ENCODE results near the gene LCLAT1.

Gene LCLAT1

DNA sequence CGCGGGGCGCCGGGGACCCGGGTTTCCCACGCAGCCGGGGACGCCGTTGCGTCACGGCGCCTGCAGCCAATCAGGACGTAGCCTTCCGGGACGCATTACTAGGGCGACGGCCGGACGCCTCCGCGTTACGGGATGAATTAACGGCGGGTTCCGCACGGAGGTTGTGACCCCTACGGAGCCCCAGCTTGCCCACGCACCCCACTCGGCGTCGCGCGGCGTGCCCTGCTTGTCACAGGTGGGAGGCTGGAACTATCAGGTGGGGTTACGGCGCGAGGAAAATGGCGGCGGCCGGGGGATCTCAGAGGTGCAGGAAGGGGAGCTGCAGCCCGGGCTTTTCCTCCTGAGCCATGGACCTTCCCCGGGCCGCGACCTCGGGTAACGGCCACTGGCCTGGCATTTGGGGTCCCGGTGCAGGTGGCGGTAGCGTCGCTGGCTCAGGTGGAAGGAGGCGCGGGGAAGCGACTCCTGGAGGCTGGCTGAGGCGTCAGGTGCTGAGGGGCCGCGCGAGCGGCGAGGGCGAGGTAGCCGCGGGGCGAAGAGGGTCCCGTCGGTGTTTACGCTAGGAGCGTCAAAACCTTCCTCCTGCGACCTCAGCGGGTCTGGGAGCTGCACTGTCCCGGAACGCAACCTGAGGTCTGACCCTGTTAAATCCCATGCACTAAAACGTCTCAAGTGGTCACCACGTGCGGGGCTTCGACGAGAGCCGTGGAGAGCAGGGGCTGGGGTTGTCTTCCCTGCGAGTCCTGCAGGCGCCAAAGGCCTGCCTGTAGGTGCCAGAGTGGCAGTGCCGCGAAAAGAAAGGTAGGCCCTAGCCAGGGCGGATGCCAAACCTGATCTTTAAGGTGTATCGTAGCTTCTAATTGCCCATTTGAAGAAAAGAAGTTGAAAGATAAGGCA lies at the start of gene LCLAT1:
LCLAT1 (plus strand) TSS at position 98 of the 897 bp plus-strand sequence. CDS start 78,345 bp downstream, outside the sequence.
- DNase-seq, result peak; percentile 78

DNA sequence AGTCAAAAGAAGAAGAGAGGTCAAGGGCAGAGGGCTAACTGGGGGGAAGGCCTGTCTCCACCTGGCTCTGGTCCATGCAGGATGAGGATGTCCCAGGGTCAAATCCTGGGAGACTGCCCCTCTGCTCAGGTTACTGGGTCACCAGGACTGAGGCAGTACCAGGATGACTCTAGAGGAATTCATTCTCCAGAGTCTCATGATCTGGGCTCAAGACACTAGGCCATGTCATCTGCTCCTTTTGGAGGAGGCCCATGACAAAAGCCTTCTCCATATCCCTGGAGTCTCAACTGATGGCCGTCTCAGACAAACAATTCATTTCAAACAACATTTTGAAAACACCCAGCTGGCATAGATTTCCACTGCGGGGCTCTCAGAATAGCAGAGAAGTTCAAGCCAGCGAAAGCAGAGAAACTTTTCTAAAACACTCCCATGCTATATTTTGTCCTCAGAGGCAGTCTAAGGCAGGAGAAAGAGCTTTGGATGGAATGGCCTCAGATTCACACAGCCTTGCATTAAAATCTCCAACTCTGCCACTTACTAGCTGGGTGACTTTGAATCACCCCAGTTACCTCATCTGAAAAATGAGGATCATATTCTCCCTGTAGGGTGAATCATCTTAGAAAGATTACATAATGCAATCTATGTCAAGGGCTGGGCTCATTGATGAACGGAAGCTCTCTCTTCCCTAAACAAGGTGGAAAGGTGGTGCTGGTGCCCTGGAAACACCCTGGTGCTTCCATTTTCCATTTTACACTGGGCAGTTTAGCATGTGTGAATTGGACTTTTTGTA lies 48.8 kb upstream of the LCLAT1 start:
- no peak for DNase-seq

DNA sequence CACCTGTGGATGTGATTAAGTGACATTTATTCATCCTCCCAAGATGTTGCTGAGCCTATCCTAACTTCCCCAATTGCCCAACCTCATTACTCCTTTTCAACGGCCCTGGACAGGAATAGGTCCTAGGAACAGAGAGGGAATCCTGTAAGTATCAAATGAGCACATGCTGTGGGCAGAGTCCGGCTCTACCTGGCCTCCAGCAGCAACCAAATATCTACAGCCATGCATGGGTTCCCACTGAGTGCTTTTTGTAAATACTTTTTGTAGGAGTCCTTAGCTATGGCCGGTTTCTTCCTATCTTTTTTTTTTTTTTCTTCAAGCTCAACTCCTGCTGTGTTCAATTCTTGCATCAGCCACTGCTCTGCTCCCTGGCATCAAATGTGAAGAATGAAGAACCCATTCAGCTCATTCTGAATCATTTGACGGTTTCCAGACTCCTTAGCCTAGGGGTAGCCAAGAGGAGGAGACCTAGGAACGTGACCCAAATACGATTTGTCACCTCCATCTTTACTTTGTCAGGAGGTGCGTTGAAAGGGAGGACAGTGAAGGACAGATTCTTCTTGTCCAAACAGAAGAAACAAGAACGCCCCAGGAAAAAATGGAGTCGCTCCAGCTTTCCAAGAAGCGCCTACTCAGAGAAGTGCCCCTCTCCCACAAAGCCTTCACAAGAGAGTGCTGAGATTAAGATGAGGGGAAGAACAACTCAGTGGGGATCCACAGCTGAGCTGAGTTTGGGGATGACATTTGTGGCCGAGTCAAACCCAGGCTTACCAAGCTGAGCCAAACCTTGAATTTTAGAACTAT lies 46.7 kb upstream of the LCLAT1 start:
- no peak for DNase-seq

DNA sequence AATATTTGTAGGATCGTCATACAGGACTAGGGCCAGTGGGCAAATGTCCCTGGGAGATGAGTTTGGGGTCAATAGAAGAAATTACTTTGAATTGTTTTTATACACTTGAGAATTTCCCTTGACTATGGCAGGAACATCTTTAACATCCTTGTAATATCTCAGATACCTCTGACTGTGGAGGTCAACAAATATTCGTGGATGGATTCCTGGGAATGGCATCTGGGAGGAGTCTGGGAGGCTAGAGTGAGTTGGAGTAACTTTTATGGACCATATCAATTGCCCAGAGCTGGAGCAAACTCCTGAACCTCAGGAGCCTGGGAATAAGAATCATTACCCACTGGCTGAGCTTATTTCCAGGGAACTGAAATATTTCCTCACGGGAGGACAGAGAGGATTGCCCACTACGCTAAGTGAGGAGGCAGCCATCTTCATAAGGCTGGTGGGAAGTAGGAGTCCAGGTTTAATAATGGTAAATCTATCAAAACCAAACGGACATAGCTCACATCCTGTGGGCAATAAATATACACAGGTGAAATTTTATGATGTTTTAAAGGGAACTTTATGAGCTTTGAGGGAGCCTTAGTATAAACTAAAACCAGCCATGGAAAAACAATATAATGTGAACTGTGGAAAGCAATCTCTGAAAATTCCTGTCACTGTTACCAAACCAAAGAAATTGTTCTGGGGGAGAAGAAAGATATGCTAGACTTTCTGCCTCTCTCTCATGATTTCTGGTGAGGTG lies 44.4 kb upstream of the LCLAT1 start:
- DNase-seq, result no peak

DNA sequence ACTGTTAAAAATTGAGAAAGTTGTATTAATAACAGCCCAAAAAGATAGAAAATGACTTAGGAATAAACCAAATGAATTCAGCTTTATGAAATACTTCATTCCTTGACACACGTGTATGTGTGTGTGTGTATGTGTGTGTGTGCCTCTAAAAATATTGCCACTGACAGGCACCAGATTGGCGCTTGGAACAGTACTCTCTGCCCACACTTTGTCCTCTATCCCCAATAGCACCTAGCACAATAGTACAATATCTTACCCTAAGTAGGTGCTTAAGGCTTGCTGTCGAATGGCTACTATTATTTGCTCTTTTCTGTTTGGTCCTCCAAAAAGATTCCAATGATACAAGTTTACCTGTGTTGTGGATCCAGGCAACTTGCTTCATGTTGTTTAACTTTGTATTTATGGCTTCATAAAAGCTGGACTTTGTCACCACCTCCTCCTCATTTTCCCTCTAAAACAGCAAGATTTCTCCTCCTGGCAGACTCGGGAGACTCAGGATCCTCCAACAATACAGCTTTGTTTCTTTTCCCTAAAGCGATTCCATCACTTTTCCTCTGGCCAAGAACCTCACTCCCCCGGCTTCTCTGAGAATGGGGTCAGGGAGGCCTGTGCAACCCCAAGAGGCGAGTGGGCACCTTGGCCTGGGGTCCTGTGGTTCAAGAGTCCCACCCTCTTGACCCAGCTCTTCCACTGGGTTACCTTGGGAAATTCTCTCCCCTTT lies 43.3 kb upstream of the LCLAT1 start:
- no peak for DNase-seq

DNA sequence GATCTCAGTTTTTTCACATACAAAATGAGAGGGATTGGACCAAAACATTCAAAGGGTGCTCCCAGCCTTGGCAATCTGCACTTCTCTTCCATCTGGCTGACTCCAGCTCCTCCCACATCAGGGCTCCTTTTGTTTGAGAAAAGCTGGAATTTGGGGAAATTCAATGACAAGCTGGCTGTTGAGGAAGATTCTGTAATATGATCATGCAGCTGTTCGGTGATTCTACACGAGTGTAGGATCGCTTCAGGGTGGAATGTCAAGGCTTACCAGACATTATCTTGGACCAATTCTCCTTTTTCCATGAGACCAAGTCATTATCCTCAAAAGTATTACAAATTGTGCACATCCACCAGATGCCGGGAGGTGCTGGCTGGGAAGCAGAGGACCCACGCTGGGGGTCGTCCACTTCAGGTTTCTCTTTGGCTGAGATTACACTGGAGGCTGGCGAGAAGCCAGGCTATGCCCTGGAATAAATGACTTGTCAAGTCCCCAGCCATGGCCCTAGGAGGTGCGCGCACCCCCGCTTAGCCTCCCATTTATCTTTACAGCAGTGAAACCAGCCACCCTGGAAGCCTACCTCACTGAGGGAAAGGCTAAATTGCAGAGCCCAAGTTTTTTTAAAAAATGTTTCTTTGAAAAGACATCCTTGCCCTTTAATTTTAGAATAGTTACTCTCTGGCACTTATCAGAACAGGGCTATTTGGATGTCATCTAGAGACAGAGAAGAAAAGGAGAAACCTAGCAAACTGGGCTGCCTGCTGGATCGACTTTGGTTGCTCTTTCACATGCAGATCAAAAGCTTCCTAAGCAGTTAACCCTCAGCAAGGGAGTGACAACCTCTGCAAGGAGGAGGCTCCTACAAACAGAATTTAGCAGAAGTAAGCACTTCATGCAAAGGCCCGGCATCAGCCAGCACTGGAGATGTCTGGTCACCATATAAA lies 42.5 kb upstream of the LCLAT1 start:
- DNase-seq, result peak; percentile 22

DNA sequence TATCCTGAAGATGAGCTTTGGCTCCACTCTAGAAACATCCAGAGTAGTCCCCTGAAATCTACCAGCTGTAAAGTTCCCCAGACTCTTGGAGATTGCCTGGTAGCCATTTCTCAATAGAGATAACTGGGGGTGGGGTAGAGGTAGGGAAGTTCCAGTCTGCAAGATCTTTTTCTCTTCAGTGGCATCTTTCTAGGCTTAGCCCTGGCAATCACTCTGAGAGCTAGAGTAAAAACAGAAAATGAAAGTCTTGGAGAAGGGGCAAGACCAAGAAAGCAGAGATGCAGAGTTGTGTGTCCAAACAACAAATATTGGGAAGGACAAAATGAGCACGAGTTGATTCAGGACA lies 41.8 kb upstream of the LCLAT1 start:
- no peak for DNase-seq

DNA sequence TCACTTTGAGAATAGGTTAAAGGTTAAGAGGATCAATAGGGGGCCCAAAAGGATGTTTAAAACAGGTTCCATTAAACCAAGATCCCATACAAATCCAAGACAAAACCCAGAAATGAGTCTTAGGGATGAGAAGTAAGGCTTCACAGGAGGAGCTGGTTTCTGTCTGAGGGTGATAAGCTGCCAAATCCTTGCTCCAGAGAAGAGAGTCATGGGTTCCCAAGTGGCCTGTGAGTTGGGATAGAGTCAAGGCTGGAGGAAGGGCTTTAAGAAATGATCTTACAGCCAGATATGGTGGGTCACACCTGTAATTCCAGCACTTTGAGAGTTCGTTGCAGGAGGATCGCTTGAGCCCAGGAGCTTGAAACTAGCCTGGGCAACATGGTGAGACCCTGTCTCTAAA lies 40.2 kb upstream of the LCLAT1 start:
- no peak for DNase-seq

DNA sequence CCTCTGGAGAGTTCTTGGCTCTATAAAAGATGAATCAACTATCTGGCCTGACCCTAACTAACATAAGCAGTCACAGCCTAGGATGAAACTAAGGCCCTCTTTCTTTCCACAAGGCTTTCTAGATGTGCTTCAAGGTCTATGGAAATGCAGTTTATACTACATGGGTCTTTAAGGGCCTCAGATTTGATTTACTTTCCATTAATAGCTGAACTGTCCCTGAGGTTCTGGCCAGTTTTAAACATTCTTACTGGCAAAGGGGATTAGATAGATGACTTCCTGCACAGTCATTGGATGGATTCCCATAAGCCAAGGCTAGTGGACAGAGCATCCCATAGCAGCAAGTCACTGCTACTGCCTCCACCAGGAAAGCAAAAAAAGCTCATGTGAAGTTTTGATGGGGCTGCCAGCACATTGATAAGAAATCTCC lies 38.1 kb upstream of the LCLAT1 start:
- DNase-seq, result no peak

DNA sequence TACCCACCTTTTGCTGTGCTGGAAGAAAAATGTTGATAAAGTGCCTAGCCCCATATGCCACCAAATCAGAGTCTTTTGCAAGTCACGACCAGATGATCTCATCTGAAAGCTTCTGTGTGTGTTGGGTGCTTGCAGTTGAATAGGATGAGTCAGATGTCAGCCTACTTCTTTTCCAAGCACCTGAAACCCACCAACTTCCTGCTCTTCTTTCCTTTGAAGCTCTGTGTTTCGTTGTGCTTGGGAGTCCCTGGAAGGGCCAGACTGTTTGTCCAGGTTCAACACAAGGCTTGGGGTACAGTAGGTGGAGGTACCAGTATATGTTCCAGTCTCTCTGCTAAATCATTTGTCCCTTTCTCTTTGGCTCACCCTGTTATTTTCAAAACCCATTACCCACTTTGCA lies 36.8 kb upstream of the LCLAT1 start:
- DNase-seq, result no peak

DNA sequence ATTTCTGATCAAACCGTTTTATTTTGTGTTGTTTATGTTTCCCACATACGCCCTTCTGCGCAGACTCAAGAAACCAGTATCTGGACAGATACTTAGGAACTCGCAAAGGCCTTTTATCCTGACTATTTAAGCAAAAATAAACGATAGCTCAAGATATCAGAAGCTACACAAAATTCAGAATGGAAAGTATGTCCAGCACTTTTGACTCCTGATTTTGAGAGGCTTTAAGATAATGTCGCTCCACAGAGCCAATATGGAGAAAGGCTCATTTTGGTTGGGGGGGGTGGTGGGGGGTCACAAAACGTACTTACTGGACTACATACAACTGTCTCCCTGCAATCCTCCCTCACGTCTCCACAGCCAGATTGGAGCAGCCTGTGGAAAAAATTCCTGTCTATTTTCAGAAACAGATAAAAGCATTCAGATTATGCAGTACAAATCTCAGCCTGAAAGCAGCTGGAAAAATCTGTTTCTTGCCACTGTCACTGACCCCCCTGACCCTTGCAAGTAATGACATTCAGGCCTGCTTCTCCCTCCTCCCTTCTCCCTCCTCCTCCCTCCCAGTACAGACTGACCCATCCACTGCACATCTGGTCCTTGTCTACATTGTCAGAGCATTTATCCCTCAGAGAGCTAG lies 34.9 kb upstream of the LCLAT1 start:
- DNase-seq, result no peak

DNA sequence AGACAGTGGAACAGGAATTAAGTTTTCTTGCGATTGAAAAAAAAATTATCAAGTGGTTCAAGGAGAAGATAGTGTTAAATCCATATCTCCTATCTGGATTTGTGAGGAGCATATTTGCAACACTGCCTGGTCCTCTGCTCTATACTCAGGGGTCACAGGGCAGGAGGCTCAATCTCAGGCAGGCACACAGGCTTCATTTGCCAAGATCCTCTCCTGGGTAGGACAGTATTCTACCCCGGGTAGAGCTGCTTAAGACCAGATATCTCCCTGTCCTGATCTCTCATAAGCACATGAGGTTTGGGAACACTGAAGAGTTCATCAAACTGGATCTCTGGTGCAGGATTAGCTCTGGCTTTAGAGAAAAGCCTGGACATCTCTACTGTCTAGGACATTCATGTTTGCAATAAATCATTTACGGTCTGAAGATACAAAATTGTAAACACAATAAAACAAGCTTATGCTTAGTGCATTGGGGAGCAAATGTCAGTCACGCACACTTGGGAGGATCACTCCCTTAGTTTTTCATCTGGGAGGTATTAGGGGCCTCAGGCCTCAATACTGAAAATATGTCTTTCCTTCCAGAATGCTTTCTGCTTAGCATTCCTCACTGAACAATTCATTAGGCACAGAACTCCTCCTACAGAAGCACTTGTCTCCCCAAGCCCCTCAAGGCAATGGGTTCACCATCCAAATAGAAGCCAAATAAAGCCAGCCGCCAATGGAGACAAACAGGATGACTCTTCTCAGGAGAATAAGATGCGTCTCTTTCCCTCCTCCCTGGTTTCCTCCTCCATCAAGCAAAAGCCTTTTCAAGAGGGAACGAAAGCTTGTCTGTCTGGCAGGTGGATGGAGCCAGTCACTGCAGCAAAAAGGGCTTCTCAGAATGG lies 34.1 kb upstream of the LCLAT1 start:
- DNase-seq, result no peak

DNA sequence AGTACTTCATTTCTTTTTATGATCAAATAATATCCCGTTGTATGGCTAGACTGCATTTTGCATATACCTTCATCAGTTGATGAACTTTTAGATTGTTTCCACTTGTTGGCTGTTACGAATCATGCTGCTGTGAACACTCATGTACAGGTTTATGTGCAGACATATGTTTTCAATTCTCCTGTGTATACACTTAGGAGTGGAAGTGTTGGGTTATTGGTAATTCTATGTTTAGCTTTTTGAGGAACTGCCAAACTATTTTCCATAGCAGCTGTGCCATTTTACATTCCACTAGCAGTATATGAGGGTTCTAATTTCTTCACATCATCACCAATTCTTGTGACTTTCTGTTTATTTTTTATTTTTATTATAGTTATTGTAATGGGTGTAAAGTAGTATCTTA lies 32.1 kb upstream of the LCLAT1 start:
- no peak for DNase-seq

DNA sequence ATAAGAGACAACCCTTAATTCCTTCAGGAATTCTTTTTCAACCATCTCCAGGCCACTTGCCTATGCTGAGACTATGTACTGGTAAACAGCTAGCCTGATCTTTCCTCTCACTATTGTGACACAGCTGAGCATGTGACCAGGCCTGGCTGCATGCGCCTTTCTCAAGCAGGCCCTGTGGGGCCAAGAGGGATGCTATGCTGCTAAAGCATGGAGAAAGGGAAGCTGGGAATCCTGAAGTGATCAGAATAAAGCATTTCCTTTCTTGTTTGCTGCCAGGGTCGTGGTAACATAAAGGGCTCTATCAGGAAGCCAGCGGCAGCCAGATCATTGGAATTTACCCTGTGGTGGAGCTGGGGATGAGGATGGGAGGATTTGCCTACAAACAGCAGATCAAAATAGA lies 29.8 kb upstream of the LCLAT1 start:
- DNase-seq, result no peak

DNA sequence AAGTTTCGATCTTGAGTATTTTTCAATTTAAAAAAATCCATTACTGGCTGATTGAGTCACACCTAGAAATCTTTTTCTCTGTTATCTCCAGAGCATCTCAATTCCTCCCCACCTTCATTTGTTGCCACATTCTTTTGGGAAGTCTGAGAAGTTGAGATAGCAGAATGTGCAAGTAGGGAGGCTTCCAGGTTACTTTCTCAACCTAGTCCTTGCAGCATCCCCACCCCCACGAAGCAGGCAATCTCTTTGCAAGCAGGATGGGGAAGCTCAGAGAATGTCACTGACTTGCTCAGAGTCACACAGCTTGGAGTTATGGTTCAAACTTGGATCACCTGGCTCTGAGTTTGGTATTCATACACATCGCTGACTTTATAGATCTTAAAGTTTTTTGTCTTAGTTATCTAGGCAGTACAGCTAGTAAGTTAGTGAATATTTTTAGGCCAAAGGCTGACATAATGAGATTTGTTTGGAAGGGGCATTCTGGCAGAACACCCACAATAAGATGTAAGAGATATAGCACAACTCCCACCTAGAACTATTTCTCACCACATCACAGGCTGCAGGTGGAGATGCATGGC lies 25.9 kb upstream of the LCLAT1 start:
- DNase-seq, result no peak

DNA sequence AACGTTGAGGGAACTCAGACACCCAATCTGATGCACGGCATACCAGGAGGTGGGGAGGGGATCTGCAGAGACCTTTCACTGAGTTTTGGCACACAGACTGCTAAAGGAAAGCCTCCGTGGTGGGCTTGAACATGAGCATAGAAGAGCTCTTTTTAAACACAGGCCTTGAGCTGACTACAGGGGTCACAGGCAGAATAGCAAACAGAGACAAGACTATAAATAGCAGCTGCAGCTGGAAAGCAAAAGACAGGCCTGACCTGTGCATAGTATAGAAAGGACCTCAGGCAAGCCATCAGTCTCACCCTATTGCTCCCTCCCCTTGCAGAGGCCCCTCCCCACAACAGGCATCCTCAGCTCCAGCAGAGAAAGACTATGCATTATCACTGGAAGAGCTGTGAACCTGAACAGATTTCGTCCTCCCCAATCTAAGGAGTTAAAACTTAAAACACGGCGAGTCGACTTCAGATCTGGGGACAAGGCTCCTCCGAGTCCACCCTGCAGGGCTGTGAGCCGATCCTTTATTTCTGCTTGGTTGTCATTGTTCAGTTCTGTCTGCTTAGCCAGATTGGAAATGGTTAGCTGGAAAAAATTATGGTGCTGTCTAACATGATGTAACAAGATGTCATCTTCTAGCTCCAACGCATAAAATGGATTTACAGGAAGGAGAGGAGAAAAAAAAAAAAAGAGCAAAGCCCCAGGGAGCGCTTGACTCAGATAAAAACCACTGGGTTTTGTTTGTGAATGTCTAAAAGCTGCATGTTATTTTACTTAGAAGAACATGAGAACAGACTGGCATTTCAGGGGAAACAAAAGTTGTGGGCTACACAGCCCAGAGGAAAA lies 25.2 kb upstream of the LCLAT1 start:
- peak; percentile 82 for DNase-seq

DNA sequence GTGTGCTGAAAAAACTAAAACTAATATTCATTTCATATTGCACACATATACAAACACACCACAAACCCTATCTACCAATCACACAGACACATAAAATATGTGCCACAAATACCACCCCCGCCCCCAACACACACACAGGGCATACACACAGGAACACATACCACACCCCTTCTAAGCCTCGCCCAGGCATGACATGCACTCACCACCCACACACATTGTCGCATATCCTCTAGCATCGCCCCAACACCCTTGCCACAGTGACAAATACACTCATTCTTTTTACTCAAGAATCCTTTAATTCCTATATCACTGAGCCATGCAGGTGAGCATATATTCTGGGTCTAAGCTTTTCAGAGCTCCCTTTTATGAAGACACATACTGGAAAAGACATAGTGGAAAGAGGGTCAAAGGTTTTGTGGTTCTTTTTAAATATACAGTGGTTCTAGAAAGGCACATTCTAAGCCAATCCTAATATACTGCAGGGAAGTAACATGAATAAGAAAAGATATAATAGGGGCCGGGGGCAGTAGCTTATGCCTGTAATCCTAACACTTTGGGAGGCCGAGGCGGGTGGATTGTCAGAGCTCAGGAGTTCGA lies 24.5 kb upstream of the LCLAT1 start:
- peak; percentile 23 for DNase-seq
